Measurements from ENCODE around the gene FSTL4. TPM values are rescaled to one million over a fixed set of nuclear protein-coding genes. Genes with fewer than 3 reads are reported as not detected.

Gene FSTL4
- total and polyA plus RNA-seq, 4 donors, result 0.08 to 1.4 (median 0.31) TPM

DNA sequence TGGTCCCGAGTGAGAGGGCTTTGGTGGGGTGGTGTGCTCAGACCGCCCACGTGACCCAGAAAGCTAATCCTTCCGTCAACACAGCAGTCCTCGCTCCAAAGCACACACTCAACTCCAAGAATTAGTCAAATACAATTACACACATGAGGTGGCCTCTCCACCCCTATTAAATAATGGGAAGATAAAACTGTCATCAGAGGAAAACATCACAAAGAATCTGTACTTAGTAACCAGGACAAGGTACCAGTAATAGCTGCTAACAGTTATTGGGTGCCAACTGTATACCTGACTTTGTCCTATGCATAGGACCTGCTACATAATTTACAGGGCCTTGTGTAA, 337.8 kb downstream of the FSTL4 start:
- Histone ChIP-seq H3K4me1 (ENCODE audit: control insufficient read depth in 5 of 5, insufficient read depth in 5 of 5, low read length in 5 of 5) (peaks cover 0 to 7% (median 0%) of the 10 kb centered on the region in 5 donors), H3K4me3 (no peak overlapping the region), H3K9me3 (ENCODE audit: control insufficient read depth in 4 of 4, insufficient read depth in 3 of 4, low read length in 3 of 4) (peaks cover 0 to 3% (median 0%) of the 10 kb centered on the region in 4 donors), H3K27me3 (ENCODE audit: control insufficient read depth in 3 of 3, insufficient read depth in 3 of 3, low read length in 2 of 3) (peaks cover 0 to 3% (median 0%) of the 10 kb centered on the region in 3 donors), H3K27ac (ENCODE audit: low read depth in 1 of 2, low read length in 1 of 2) (no peak overlapping the region), H3K36me3 (ENCODE audit: control insufficient read depth in 4 of 4, insufficient read depth in 4 of 4, low read length in 4 of 4) (no peaks in the 10 kb centered on the region), H3K9ac (ENCODE audit: insufficient read depth in 1 of 2, low read length in 2 of 2) (no peak overlapping the region)
- 66 to 83% methylated on average over 5 of the region's 5 CpGs for WGBS, 2 donors
- ATAC-seq (ENCODE audit: insufficient read depth, low FRiP score) (no peak), DNase-seq (peak in 2 of 3 donors; percentile 20 to 27)
- TF ChIP-seq, protein P1, sequence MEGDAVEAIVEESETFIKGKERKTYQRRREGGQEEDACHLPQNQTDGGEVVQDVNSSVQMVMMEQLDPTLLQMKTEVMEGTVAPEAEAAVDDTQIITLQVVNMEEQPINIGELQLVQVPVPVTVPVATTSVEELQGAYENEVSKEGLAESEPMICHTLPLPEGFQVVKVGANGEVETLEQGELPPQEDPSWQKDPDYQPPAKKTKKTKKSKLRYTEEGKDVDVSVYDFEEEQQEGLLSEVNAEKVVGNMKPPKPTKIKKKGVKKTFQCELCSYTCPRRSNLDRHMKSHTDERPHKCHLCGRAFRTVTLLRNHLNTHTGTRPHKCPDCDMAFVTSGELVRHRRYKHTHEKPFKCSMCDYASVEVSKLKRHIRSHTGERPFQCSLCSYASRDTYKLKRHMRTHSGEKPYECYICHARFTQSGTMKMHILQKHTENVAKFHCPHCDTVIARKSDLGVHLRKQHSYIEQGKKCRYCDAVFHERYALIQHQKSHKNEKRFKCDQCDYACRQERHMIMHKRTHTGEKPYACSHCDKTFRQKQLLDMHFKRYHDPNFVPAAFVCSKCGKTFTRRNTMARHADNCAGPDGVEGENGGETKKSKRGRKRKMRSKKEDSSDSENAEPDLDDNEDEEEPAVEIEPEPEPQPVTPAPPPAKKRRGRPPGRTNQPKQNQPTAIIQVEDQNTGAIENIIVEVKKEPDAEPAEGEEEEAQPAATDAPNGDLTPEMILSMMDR (IDR thresholded peaks at IDR 0.05; ENCODE audit: control extremely low read depth, extremely low read depth), result no peak

DNA sequence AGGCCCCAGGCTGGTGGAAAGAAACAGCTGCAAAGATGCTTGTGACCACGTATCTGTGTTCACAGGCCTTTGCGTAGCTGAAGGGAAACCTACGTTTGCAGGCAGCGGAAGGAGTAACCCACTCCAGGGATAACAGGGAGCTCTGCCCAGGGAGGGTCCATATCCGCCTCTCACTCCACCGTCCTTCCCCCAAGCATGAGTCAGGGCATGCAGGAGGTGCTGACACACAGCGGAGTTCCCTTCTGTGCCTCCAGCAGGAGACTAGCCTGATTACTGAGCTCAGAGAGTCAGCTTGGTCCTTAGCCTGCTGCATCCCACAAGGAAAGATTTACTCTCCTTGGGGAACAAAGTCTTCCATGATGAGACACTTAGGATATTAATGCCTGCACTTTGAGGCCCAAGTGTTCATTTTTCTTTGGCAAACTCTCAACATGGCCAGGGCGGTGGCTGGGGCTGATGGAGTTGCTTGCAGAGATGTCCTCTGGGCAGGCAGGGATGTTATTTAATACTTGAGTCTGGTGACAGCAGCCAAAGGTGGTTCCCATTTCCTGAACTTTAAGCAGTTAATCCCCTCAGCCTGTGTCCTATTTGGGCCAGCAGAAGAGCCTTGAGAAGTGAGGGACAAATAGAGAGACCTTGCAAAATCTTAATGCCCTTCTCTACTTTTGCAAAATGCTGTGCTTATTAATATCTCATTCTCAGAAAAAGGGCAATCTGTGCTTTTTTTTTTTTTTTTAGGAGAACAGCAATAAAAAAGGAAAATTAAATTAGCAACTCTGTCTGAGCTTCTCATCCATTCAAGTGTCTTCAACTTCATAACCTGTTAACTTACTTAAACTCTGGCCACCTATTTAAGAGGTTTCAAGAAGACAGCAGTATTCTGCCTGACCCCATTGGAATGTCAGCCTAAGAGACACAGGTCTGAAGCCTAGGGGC, 338.4 kb downstream of the FSTL4 start:
- Histone ChIP-seq H3K27ac (ENCODE audit: low read depth in 1 of 2, low read length in 1 of 2) (no peak overlapping the region), H3K4me1 (ENCODE audit: control insufficient read depth in 5 of 5, insufficient read depth in 5 of 5, low read length in 5 of 5) (peaks cover 0 to 7% (median 0%) of the 10 kb centered on the region in 5 donors), H3K27me3 (ENCODE audit: control insufficient read depth in 3 of 3, insufficient read depth in 3 of 3, low read length in 2 of 3) (peaks cover 0 to 3% (median 0%) of the 10 kb centered on the region in 3 donors), H3K9me3 (ENCODE audit: control insufficient read depth in 4 of 4, insufficient read depth in 3 of 4, low read length in 3 of 4) (peaks cover 0 to 3% (median 0%) of the 10 kb centered on the region in 4 donors), H3K9ac (ENCODE audit: insufficient read depth in 1 of 2, low read length in 2 of 2) (no peak overlapping the region), H3K4me3 (no peak overlapping the region), H3K36me3 (ENCODE audit: control insufficient read depth in 4 of 4, insufficient read depth in 4 of 4, low read length in 4 of 4) (no peaks in the 10 kb centered on the region)
- DNase-seq, result no peak
- WGBS, 2 donors, result 85 to 88% methylated on average over 8 of the region's 8 CpGs
- ATAC-seq (ENCODE audit: insufficient read depth, low FRiP score), result no peak
- TF ChIP-seq, protein P1 (IDR thresholded peaks at IDR 0.05; ENCODE audit: control extremely low read depth, extremely low read depth), result no peak

DNA sequence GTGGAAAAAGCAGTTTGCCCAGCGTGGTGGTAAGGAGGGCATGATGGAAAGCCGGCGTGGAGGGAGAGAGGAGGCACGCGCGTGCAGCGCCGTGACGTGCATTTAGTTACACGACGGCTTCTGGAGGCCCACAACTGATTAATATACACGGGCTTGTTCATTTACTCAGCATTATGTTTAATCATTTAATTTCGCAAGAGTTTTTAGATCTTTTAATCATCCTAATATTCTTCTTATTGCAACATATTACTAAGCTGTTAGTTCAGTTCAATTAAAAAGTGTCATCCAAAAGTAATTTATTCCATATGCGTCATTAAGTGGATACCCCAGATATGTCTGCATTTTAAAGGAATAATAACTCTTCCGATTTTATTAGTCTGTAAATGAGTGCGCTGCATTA, 340.0 kb downstream of the FSTL4 start:
- Histone ChIP-seq H3K27ac (ENCODE audit: low read depth in 1 of 2, low read length in 1 of 2) (no peak overlapping the region), H3K4me1 (ENCODE audit: control insufficient read depth in 5 of 5, insufficient read depth in 5 of 5, low read length in 5 of 5) (peaks cover 0 to 7% (median 0%) of the 10 kb centered on the region in 5 donors), H3K9me3 (ENCODE audit: control insufficient read depth in 4 of 4, insufficient read depth in 3 of 4, low read length in 3 of 4) (peaks cover 0 to 1% (median 0%) of the 10 kb centered on the region in 4 donors), H3K4me3 (no peak overlapping the region), H3K27me3 (ENCODE audit: control insufficient read depth in 3 of 3, insufficient read depth in 3 of 3, low read length in 2 of 3) (peaks cover 0 to 3% (median 0%) of the 10 kb centered on the region in 3 donors), H3K9ac (ENCODE audit: insufficient read depth in 1 of 2, low read length in 2 of 2) (no peak overlapping the region), H3K36me3 (ENCODE audit: control insufficient read depth in 4 of 4, insufficient read depth in 4 of 4, low read length in 4 of 4) (no peaks in the 10 kb centered on the region)
- ATAC-seq (ENCODE audit: insufficient read depth, low FRiP score) (no peak), DNase-seq (no peak)
- WGBS, 2 donors, result 70 to 84% methylated on average over 16 of the region's 16 CpGs
- TF ChIP-seq, protein P1 (IDR thresholded peaks at IDR 0.05; ENCODE audit: control extremely low read depth, extremely low read depth), result no peak
